Measurements from ENCODE around the gene CDPF1. TPM values are rescaled to one million over a fixed set of nuclear protein-coding genes. Genes with fewer than 3 reads are reported as not detected.

The CDPF1 gene
- total and polyA plus RNA-seq, 12 donors, result 10.2 to 32.9 (median 14.2) TPM

- peak within 1 kb of the TSS in 3 of 4 donors; percentile 34 to 66 (median 39) for H3K4me3 ChIP-seq
- H3K9me3 ChIP-seq (replicated peaks in 1 of 3), result no peaks in the 10 kb centered on the region
- intact Hi-C loops (cut with DNase I), result loop anchor here in 1 of 2 donors (10.0 kb wide), 1 partner anchor 162 kb away; no protein-coding TSS in a partner anchor
- DNase-seq, result peak; percentile 97 to 99 (median 98)
- peak within 1 kb of the TSS; percentile 61 to 96 (median 90) for H3K27ac ChIP-seq
- H3K36me3 ChIP-seq (replicated peaks in 1 of 2), result peaks cover 0 to 20% of the 10 kb centered on the region in 2 donors
- no peaks in the 10 kb centered on the region for H3K27me3 ChIP-seq
- TF ChIP-seq CTCF (IDR thresholded peaks at IDR 0.05), result peak in 2 of 6 experiments; percentile 2 to 17
- TF ChIP-seq POLR2A (IDR thresholded peaks at IDR 0.05), result peak; percentile 48 to 74
- WGBS, 4 donors, result 0 to 8% (median 1%) methylated on average over 9 to 76 of the region's 76 CpGs
- peaks cover 15 to 17% of the 10 kb centered on the region in 2 donors for H3K4me1 ChIP-seq (replicated peaks in 1 of 2)
Measured at GRCh38 chr22:46296257-46297150, 46.4 kb upstream of the CDPF1 start, which contains the start of gene GTSE1. Gene GTSE1, plus strand, starts transcription at chr22:46296870. Its CDS starts 531 bp downstream, at chr22:46297401.

- Histone ChIP-seq H3K27me3 (no peaks in the 10 kb centered on the region), H3K9me3 (replicated peaks in 1 of 3) (no peaks in the 10 kb centered on the region)
- intact Hi-C loops (cut with DNase I), result loop anchor here in 1 of 2 donors (10.0 kb wide), 1 partner anchor 161 kb away; no protein-coding TSS in a partner anchor
Measured at GRCh38 chr22:46295277-46295971, 45.3 kb upstream of the CDPF1 start.

GRCh38 chr22:46294784-46295183 is 44.7 kb upstream of the CDPF1 start:
- Histone ChIP-seq H3K27me3 (no peaks in the 10 kb centered on the region), H3K36me3 (replicated peaks in 1 of 2) (peaks cover 0 to 24% of the 10 kb centered on the region in 2 donors), H3K27ac (no peak overlapping the region), H3K9me3 (replicated peaks in 1 of 3) (no peaks in the 10 kb centered on the region), H3K4me1 (replicated peaks in 1 of 2) (peaks cover 15 to 17% of the 10 kb centered on the region in 2 donors), H3K4me3 (no peak overlapping the region)
- DNase-seq, result no peak
- 89 to 100% (median 91%) methylated on average over 2 of the region's 2 CpGs for WGBS, 4 donors
- TF ChIP-seq CTCF (IDR thresholded peaks at IDR 0.05) (no peak), POLR2A (IDR thresholded peaks at IDR 0.05) (no peak)
- intact Hi-C loops (cut with DNase I), result loop anchor here in 1 of 2 donors (10.0 kb wide), 1 partner anchor 160 kb away; no protein-coding TSS in a partner anchor

More at GRCh38 chr22:46295277-46295971, 45.3 kb upstream of the CDPF1 start:
- peaks cover 15 to 17% of the 10 kb centered on the region in 2 donors for H3K4me1 ChIP-seq (replicated peaks in 1 of 2)
- H3K36me3 ChIP-seq (replicated peaks in 1 of 2), result peaks cover 0 to 22% of the 10 kb centered on the region in 2 donors
- DNase-seq, result no peak
- TF ChIP-seq POLR2A (IDR thresholded peaks at IDR 0.05), result no peak
- no peak for TF ChIP-seq CTCF (IDR thresholded peaks at IDR 0.05)
- peak overlapping the region; percentile 61 to 96 (median 90) for H3K27ac ChIP-seq
- H3K4me3 ChIP-seq, result peak overlapping the region in 1 of 4 donors; percentile 66
- 56 to 83% (median 68%) methylated on average over 2 to 4 of the region's 4 CpGs for WGBS, 4 donors

Data from adrenal gland (tissue), 12 donors.